Measurements from ENCODE around the gene ZMYM1.

DNA sequence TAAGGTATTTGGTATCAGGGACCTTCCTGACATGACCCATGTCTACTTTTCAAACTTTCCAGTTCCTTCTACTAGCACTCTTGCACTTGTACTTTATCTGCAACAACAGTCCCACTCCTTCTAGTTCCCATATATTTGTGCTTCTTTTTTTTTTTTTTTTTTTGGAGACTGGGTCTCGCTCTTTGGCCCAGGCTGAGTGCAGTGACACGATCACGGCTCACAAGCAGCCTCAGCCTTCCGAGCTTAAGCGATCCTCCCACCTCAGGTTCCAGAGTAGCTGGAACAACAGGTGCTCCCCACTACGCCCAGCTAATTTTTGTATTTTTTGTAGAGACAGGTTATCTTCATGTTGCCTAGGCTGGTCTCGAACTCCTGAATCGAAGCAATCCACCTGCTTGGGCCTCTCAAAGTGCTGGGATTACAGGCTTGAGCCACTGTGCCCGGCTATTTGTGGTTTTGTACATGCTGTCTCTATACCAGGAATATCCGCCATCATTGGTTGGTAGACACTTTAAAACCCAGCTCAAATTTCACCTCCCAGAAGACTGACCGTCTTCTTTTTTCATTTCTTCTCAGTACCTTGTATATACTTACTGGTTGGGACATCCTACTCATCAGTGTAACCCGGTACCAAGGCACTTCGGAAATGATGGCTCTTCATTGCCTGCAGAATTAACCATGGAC is 1.1 kb downstream of the ZMYM1 start:
- TF ChIP-seq, protein P1, sequence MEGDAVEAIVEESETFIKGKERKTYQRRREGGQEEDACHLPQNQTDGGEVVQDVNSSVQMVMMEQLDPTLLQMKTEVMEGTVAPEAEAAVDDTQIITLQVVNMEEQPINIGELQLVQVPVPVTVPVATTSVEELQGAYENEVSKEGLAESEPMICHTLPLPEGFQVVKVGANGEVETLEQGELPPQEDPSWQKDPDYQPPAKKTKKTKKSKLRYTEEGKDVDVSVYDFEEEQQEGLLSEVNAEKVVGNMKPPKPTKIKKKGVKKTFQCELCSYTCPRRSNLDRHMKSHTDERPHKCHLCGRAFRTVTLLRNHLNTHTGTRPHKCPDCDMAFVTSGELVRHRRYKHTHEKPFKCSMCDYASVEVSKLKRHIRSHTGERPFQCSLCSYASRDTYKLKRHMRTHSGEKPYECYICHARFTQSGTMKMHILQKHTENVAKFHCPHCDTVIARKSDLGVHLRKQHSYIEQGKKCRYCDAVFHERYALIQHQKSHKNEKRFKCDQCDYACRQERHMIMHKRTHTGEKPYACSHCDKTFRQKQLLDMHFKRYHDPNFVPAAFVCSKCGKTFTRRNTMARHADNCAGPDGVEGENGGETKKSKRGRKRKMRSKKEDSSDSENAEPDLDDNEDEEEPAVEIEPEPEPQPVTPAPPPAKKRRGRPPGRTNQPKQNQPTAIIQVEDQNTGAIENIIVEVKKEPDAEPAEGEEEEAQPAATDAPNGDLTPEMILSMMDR (IDR thresholded peaks at IDR 0.05), result no peak
- TF ChIP-seq POLR2A (IDR thresholded peaks at IDR 0.05), result no peak

Measured in breast epithelium (tissue), 3 donors.